Measurements from ENCODE around the gene NOS1AP.
"Not testable (repeated sequence)": the region's sequence is repeated elsewhere in the genome, so short reads cannot be mapped to it uniquely, and the experiment has no call there.

Gene NOS1AP

DNA sequence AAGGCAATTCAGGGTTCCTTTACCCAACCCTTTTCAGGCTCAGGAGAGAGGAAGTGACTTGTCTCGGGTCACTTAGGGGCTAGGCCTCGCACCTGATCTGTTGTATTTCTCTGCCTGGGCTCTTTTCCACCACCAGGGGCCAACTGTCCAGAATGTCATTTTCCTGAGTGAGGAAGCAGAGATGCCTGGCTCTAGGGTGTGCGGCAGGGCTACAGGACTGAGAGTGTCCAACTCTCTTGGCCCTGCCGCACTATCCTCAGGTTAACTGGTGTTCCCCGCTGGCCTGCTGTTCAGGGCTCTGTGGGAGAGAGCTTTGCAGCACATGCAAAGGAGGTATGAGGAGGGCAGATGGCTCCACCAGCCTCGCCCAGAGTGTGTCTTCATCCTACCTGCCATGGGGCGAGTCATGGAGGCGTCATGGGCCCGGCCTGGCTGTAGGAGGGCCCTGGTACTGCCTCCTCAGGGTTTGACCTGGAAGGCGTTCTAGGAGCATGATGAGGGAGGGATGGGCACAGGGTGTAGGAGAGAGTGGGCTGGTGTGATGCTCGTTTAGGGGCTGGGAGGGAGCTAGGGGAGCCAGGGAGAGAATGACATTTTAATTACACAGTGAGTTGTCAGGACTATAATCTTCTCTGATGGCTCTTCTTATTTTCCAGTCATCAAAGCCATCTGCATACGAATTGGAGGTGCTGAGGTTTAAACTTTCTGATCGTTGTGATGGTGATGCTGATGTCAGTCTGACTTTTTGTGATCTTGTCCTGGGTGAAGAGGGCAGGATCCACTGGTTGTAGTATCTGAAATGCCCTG, 128.3 kb downstream of the NOS1AP start:
- no peak for DNase-seq

DNA sequence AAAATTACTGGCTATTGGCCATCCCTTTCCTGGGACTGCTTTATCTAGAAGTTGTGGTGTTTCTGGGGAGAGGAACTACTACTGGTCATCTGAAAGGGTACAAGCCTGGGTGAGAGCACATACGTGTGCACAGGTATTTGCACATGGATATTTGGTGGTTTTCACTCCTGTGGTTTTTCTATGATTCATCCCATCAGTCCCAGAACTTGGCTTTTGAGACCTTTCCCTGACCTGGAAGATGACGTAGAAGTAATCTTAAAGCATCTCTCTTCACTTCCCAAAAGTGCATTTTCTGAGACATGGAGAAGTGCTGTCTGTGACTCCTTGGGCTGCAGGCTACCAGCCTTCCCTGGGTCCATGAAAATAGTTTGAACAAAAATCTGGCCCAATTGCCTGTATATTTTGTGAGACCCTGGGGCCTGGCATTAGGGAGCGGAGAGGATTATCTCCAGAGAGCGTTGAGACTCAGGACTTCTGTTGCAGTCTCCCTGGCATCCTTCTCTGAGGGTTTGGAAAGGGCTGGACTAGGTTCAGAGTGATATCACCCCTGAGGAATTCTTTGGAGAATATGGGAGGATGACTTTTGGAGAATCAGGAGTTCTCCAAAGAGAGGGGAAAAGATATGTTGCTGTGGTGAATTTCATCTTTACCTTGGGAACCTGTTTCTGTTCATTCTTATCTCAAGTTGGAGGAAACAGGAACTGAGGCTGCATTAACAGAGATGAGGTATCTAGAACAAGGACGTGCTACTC, 130.8 kb downstream of the NOS1AP start:
- no peak for DNase-seq

- not testable (repeated sequence) for DNase-seq
Measured at GRCh38 chr1:162201062-162201461, 131.6 kb downstream of the NOS1AP start.

- no peak for DNase-seq
Measured at GRCh38 chr1:162204129-162204822, 134.8 kb downstream of the NOS1AP start.

DNA sequence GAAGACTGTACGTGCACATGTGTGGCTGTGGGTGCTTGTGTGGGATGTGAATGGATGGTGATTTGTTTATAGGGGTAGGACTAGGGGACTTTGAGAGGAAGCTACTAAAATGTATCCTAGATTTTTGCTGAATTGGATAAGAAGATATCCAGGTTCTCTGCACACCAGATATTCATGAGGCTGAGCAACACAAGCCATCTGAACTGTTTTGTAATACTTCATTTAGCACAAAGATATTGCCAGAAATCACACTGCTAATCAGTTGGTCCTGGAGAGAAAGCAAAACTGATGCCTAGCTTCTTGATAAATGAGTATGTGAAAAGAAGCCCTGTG, 135.3 kb downstream of the NOS1AP start:
- no peak for DNase-seq

GRCh38 chr1:162206300-162206699, 136.8 kb downstream of the NOS1AP start:
- DNase-seq, result no peak

GRCh38 chr1:162206749-162207635, 137.5 kb downstream of the NOS1AP start:
- no peak for DNase-seq

DNA sequence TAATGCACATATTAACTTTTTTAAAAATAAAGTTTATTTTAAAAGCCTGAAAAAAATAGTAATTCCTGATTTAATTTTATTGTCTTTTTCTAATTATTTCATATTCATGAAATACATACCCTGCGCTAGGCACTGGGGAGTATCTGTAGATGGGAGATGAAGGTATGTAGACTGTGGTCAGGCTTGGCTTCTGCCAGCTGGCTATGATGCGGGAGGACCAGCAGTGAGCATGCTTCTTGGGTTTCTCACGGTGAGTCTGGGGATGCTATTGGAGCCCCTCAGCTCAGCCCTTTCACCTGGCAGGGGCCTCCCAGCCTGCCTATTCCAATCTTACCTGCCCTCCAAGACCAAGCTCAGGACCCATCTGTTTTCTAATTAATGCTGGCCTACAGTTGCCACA, 138.4 kb downstream of the NOS1AP start:
- DNase-seq, result no peak

DNA sequence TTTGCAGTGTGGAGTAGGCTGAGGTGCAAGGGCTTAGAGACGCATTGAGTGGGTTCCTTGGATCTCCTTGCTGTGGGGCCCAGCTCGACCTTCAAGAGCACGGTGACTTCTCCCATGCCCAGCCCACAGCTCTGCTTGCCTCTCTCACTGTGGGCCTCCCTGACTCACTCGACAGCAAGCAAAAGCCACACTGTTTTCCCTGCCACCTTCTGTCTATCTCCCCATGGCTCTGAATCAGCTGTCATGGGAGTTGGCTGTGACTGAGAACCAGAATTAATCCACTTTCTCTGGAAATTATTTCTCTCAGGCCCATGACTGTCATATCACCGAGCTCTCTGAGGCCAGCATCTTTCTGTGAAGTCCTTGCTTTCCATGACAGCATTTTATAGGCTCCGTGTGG, 140.7 kb downstream of the NOS1AP start:
- DNase-seq, result no peak

GRCh38 chr1:162212713-162213112, 143.2 kb downstream of the NOS1AP start:
- no peak for DNase-seq

DNA sequence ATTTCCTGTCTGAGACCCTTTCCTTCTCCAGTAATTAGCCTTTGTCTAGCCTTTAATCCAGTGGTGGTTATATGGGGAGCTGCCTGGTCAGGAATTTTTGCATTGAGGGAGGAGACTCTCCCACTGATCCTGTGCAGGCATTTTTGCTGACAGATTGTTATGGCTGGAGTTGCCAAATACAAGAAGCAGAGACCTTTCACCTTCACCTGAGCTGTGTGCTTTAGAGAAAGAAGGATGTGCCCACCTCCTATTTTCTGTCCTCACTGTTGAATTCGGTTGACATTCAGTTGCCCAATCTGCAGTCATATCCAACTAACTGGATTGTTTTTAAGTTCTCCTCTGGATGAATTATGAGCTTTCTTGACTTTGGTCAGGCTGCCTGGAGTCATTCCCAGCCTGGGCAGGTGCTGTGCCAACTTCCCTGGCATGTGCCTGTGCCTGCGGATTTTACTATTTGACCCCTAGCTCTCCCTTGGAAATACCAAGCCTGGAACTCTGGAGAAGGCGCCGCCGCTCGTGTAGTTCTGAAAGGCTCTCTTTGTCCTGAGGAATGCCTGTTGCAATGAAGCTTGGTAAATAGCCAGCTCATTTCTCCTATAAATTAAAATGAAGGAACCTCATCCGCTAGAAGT, 143.9 kb downstream of the NOS1AP start:
- no peak for DNase-seq

DNA sequence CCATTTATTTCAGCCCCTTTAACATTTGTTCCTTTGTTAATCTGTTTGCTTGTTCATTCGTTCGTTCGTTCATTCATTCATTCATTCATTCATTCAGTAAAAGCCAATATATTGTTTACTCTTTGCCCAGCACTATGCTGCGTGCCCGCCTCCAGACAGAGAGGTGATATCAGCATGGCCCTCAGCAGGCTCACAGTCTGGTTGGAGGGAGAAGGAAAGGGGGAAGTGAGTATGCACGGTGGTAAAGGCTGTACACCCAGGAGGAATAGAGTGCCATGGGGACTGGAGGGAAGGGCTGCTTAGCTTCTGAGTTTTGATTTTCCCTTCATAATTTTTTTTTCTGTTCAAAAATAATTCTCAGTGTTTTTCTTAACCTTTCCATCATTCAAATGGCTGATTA, 144.7 kb downstream of the NOS1AP start:
- DNase-seq, result no peak

DNA sequence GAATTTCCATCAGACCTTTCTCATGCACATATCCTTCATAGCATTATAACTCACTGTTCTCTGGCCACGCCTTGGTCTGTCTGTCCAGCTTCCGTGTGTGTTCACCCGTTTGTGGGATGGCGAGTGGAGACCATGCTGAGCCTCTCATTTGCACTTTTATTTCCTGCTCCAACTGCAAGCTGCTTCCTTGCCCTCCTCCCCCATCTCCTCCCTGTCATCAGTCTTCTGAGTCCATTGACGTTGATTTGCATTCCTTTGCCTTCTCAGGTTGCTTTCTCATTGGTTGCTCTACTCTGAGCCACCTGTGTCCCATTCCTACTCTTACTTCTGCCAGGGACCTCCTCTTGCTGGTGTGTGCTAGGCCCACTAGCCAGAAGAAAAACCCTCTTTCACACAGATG, 146.4 kb downstream of the NOS1AP start:
- DNase-seq, result no peak

DNA sequence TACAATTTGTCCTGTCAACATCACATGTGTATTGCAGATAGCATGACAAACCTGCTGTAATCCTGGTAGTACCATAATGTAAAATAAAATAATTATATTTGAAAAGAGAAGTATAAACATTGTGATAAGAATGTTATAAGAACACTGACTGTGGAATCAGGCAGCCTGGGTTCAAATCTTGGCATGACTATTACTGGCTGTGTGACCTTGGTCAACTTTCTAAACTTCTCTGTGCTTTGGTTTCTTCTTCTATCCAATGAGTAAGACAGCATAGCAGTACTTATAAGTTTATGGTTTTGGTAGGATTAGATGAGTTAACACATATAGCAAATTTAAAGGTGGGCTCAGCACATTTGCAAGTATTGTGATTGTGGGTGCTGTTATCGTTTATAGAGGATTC, 147.1 kb downstream of the NOS1AP start:
- no peak for DNase-seq

DNA sequence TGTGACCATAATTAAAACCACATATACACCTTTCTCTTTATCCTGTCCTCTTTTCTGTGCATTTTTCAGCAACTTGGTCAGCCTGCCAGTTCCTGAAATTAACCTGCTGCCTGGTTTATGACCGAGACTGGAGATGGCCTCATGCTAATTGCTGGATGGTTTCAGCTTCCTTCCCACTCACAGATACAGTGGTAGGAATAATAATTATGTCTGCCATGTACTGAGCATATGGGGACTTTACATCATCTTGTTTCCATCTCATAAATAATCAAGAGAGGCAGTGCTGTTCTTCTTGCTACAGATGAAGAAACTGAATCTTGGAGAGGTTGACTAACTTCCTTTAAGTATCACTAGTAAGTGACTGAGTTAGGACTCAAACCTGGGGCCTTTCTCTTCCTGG, 148.2 kb downstream of the NOS1AP start:
- DNase-seq, result no peak

DNA sequence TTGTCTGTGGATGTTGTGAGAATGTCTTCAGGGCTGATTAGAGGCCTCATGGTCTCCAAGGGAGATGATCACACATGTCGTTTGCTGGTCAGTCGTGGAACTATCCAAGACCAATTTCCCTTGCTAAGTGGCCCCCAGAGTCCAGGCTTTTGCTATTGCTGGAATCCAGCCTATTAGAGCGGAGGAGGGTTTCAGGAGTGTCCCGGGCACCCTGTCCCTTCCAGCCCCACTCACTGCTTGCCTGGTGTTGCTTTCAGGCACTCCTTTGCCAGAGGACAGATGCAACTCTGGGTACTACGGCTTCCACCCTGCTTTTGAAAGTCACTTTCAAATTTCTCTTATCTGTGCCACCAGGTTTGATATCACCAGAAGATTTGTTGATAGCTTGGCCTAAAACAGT, 149.1 kb downstream of the NOS1AP start:
- no peak for DNase-seq

- no peak for DNase-seq
Measured at GRCh38 chr1:162218975-162219374, 149.5 kb downstream of the NOS1AP start.

DNA sequence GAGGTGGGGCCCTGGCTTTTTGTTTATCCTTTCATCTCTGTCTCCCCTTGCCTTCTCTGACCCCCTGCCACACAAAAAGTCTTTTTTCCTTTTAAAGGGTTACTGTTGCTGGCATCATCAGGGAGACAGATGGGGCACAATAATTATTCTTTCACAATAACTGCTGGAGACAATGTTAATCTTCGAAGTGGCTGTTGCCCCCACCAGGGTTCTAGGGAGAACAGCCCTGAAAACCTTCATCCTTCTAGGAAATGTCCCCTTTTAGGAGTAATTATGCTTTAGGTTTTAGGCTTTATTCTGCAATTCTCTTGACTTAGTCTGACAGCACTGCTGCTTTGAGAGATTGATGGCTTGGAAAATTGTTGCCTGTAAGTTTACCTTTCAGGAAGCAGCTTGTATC, 150.0 kb downstream of the NOS1AP start:
- DNase-seq, result no peak

- DNase-seq, result no peak
Measured at GRCh38 chr1:162220009-162220539, 150.6 kb downstream of the NOS1AP start.

DNA sequence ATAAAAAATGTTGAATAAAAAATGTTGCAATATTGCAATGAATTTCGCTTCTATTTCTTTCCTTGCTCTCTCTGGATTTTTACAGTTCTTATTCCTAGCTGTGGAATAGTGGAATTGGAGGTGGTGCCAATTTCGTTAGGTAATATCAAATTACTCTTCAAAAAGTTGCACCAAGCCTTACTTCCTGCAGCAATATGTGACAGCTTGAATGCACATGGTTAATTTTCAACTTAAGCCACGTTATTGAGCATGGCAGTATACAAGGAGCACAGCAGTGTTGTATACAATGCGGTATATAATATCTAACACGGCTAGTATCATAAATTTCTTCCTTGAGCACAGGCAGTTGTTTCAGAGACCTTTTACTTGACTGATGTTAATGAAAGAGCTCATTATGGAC, 152.5 kb downstream of the NOS1AP start:
- no peak for DNase-seq

- no peak for DNase-seq
Measured at GRCh38 chr1:162222730-162223129, 153.2 kb downstream of the NOS1AP start.

DNA sequence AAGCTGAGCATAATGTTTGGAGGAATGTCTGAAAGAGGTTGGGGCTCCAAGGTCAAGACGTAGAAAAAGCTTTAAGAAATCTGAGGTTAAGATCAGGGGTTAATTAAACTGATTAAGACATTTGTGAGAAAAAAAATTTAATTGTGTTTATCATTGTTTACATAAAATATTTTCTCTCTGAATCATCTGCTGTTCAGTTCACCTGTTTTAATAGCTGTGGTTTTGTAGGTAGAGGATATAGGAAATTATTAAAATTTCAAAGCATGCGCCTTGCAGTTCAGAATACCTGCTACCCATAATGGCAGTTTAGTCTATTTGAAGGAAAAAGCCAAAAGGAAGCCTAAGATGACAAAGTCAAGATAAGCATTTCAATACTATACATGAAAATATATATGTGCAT, 154.0 kb downstream of the NOS1AP start:
- no peak for DNase-seq
